Measurements from ENCODE around the gene SLC25A52.

GRCh38 chr18:31744321-31745067 lies 16.2 kb downstream of the SLC25A52 start:
- TF ChIP-seq POLR2AphosphoS5 (IDR thresholded peaks at IDR 0.05; ENCODE audit: insufficient read depth, low read depth, low read length) (no peak), CTCF (IDR thresholded peaks at IDR 0.05; ENCODE audit: extremely low read depth in 1 of 2, insufficient read depth in 1 of 2, low read depth in 1 of 2, low read length in 2 of 2) (no peak), MAX (IDR thresholded peaks at IDR 0.05; ENCODE audit: insufficient read depth, insufficient read length) (no peak), EZH2 (IDR thresholded peaks at IDR 0.05; ENCODE audit: borderline replicate concordance, low read depth, low read length, severe bottlenecking) (no peak), POLR2A (IDR thresholded peaks at IDR 0.05; ENCODE audit: low read depth, low read length) (no peak), JUN (IDR thresholded peaks at IDR 0.05; ENCODE audit: borderline replicate concordance, insufficient read depth, insufficient read length, low read depth) (no peak)
